Measurements from ENCODE around the gene RPS10.

- TF ChIP-seq CTCF (conservative IDR thresholded peaks at IDR 0.05; ENCODE audit: low read length) (no peak), EZH2phosphoT487 (IDR thresholded peaks at IDR 0.05; ENCODE audit: borderline replicate concordance) (no peak)
These were observed 8.9 kb downstream of the RPS10 start for GRCh38 chr6:34416877-34417371.

Data from Loucy (cell line).